ENCODE measurements around the gene SLC35F2.

Gene SLC35F2

DNA sequence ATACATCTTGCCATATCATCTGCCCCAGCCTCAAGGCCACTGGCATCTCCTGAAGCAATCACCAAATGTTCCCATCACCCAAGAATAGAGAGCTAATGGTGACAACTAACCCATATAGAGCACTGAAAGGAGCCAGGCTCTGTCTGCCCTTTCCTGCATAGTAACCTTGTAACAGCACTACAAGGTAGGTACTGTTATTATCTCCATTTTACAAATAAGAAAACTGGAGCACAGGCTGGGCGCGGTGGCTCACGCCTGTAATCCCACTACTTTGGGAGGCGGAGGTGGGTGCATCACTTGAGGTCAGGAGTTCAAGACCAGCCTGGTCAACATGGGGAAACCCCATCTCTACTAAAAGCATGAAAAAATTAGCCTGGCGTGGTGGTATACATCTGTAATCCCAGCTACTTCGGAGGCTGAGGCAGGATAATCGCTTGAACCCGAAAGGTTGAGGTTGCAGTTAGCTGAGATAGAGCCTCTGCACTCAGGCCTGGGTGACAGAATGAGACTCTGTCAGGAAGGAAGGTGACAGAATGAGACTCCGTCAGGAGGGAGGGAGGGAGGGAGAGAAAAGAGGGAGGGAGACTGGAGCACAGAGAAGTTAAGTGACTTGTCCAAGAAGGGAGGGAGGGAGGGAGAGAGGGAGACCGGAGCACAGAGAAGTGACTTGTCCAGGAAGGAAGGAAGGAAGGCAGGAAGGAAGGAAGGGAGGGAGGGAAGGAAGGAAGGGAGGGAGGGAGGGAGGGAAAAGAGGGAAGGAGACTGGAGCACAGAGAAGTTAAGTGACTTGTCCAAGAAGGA is 2.2 kb downstream of the SLC35F2 start:
- TF ChIP-seq CTCF (IDR thresholded peaks at IDR 0.05; ENCODE audit: control extremely low read depth, extremely low read depth, low read depth, missing control alignments): no peak
- ChIA-PET POLR2A (interaction anchor here (1.3 kb wide), 1 partner anchor 16 kb away, joined by 4 read pairs; no protein-coding TSS in a partner anchor), CTCF (no interaction called here)
- no peak for DNase-seq (ENCODE audit: extremely low spot score)

DNA sequence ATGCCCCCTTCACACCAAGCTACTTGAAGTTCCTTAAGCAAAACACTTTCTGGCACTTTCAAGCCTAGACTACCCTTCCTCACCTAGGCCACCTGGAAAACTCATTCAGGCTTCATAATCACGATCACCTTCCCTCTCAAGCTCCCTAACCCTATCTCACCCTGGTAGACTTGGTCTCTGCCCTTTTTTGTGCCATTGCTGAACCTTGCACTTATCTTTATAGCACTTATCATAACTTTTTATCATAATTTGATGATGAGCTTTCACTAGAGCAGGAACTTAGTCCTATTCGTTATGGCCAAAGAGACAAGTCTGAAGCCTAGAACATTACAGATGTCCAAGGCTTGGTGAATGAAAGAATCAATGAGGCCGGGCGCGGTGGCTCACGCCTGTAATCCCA is 5.5 kb downstream of the SLC35F2 start:
- TF ChIP-seq CTCF (IDR thresholded peaks at IDR 0.05; ENCODE audit: control extremely low read depth, extremely low read depth, low read depth, missing control alignments): no peak
- no peak for DNase-seq (ENCODE audit: extremely low spot score)
- CTCF ChIA-PET: interaction anchor here (0.9 to 2.2 kb wide), 4 partner anchors 11 to 30 kb away, joined by 3 to 7 read pairs (median 4); no protein-coding TSS in a partner anchor
- POLR2A ChIA-PET: no interaction called here

- CTCF ChIA-PET: interaction anchor here (0.9 to 2.2 kb wide), 4 partner anchors 12 to 159 kb away, joined by 3 to 7 read pairs (median 4); no protein-coding TSS in a partner anchor
- POLR2A ChIA-PET: no interaction called here
- no peak for DNase-seq (ENCODE audit: extremely low spot score)
- TF ChIP-seq CTCF (IDR thresholded peaks at IDR 0.05; ENCODE audit: control extremely low read depth, extremely low read depth, low read depth, missing control alignments): no peak
Measured at GRCh38 chr11:107851704-107852310, 6.8 kb downstream of the SLC35F2 start.

DNA sequence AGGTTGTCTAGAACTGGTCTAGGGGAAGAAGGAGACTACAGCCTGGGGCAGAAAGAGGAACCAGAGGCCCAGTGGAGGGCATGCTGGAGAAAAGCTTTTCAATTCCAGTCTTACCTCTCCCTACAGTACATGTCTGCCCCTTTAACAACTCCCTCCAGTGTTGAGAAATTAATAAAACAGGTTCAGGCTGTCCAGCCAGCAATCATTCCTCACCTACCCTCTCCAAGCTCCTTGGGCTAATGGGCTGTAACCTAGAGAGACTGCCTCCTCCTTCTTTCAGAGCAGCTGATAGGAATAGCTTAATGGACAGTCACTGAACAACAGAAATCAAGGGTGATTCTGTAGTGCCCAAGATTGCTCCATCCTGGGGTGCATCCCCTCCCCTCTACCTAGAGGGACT is 8.8 kb downstream of the SLC35F2 start:
- ChIA-PET CTCF (interaction anchor here (1.0 to 1.8 kb wide), 7 partner anchors 10 to 298 kb away, joined by 3 to 5 read pairs (median 3); no protein-coding TSS in a partner anchor), POLR2A (no interaction called here)
- no peak for TF ChIP-seq CTCF (IDR thresholded peaks at IDR 0.05; ENCODE audit: control extremely low read depth, extremely low read depth, low read depth, missing control alignments)
- DNase-seq (ENCODE audit: extremely low spot score): no peak

DNA sequence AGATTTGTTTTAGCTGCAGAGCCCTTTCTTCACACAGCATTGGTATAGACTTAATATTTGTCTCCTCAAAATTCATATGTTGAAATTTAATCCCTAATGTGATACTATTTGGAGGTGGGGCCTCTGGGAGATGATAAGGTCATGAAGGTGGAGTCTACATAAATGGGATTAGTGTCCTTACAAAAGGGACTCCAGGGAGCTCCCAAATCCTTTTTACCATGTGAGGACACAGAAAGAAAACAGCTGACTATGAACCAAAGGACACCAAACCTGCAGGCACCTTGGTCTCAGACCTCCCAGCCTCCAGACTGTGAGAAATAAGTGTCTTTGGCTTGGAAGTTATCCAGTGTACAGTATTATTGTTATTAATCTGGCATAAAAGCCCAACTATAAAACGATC is 10.2 kb downstream of the SLC35F2 start:
- no peak for TF ChIP-seq CTCF (IDR thresholded peaks at IDR 0.05; ENCODE audit: control extremely low read depth, extremely low read depth, low read depth, missing control alignments)
- POLR2A ChIA-PET: no interaction called here
- CTCF ChIA-PET: interaction anchor here (1.0 to 1.8 kb wide), 5 partner anchors 12 to 69 kb away, joined by 3 to 5 read pairs (median 4); no protein-coding TSS in a partner anchor
- DNase-seq (ENCODE audit: extremely low spot score): no peak

DNA sequence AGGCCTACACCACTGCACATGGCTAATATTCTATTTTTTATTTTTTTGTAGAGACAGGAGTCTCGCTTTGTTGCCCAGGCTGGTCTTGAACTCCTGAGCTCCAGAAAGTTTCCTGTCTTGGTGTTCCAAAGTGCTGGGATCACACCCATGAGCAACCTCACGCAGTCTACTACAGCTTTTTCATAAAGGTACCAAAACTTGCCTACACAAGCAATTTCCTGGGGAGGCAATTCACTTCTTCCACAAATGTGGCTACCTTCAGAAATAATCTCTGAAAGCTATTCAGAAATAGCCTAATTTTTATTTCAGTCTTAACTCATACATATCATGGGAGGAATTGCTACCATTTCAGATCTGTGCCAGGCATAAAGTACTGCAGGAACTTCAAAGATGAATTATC is 11.4 kb downstream of the SLC35F2 start:
- DNase-seq (ENCODE audit: extremely low spot score): no peak
- CTCF ChIA-PET: interaction anchor here (0.9 to 1.2 kb wide), 2 partner anchors 11 to 67 kb away, joined by 3 read pairs; no protein-coding TSS in a partner anchor
- POLR2A ChIA-PET: interaction anchor here (0.7 kb wide), 1 partner anchor 44 kb away, joined by 3 read pairs; no protein-coding TSS in a partner anchor
- TF ChIP-seq CTCF (IDR thresholded peaks at IDR 0.05; ENCODE audit: control extremely low read depth, extremely low read depth, low read depth, missing control alignments): no peak
